ENCODE data around the gene FAM187B. TPM values are rescaled to one million over a fixed set of nuclear protein-coding genes. Genes with fewer than 3 reads are reported as not detected.

FAM187B gene
- total RNA-seq, 1 donor from 2014 or later, result not detected

GRCh38 chr19:35209646-35210045, 18.9 kb downstream of the FAM187B start:
- no peak for DNase-seq (ENCODE audit: low spot score)
- no peak overlapping the region for H3K4me3 ChIP-seq
- H3K9me3 Mint-ChIP-seq, result no peaks in the 10 kb centered on the region
- H3K4me1 ChIP-seq, result no peaks in the 10 kb centered on the region
- H3K4me1 Mint-ChIP-seq, result no peaks in the 10 kb centered on the region
- H3K27me3 Mint-ChIP-seq (ENCODE audit: insufficient read depth, low read depth), result peaks cover 5% of the 10 kb centered on the region
- H3K27ac ChIP-seq, result no peak overlapping the region
- no peak overlapping the region for H3K9ac ChIP-seq
- TF ChIP-seq EZH2 (IDR thresholded peaks at IDR 0.05) (no peak), CTCF (IDR thresholded peaks at IDR 0.05) (no peak)
- H3K27ac Mint-ChIP-seq, result no peak overlapping the region
- no peaks in the 10 kb centered on the region for H3K9me3 ChIP-seq (ENCODE audit: low read depth)
- H3K36me3 Mint-ChIP-seq, result no peaks in the 10 kb centered on the region
- H3F3A ChIP-seq (ENCODE audit: low read depth), result peaks cover 8% of the 10 kb centered on the region
- H3K4me2 ChIP-seq, result no peak overlapping the region
- no peaks in the 10 kb centered on the region for H4K20me1 ChIP-seq (ENCODE audit: low read depth)
- H3K79me2 ChIP-seq (ENCODE audit: low read depth), result no peaks in the 10 kb centered on the region
- H2AFZ ChIP-seq (replicated peaks), result no peak overlapping the region
- no peaks in the 10 kb centered on the region for H3K27me3 ChIP-seq
- no peak overlapping the region for H3K4me3 Mint-ChIP-seq
- no peaks in the 10 kb centered on the region for H3K36me3 ChIP-seq

DNA sequence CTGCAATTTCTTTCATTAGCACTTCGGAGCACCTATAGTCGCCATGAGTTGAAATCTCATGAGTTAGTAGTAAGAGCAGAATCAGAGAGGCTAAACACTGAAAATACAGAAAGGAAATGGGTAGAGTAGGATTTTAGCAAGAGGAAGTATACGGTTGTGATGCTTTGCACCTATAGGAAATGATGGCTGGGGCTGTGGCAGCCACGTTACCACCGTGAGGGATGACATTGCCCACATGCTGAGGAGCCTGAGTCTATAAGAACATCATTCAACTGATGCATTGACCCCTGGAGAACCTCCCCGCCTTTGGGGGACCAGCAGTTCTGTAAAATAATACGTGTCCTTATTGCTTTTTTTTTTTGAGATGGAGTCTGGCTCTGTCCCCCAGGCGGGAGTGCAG, 20.4 kb downstream of the FAM187B start:
- Histone ChIP-seq H3K36me3 (no peaks in the 10 kb centered on the region), H3K9me3 (ENCODE audit: low read depth) (no peaks in the 10 kb centered on the region), H3K4me1 (peaks cover 5% of the 10 kb centered on the region), H2AFZ (replicated peaks) (no peak overlapping the region), H3K27ac (no peak overlapping the region), H3K27me3 (no peaks in the 10 kb centered on the region), H3K4me2 (no peak overlapping the region), H3K4me3 (no peak overlapping the region), H3K9ac (no peak overlapping the region), H4K20me1 (ENCODE audit: low read depth) (no peaks in the 10 kb centered on the region), H3K79me2 (ENCODE audit: low read depth) (no peaks in the 10 kb centered on the region), H3F3A (ENCODE audit: low read depth) (peaks cover 17% of the 10 kb centered on the region)
- no peak for DNase-seq (ENCODE audit: low spot score)
- Mint-ChIP-seq H3K36me3 (no peaks in the 10 kb centered on the region), H3K4me3 (no peak overlapping the region), H3K4me1 (peaks cover under 1% of the 10 kb centered on the region), H3K9me3 (no peaks in the 10 kb centered on the region), H3K27me3 (ENCODE audit: insufficient read depth, low read depth) (peaks cover 5% of the 10 kb centered on the region), H3K27ac (no peak overlapping the region)
- no peak for TF ChIP-seq CTCF (IDR thresholded peaks at IDR 0.05)
- no peak for TF ChIP-seq EZH2 (IDR thresholded peaks at IDR 0.05)
- TF ChIP-seq EZH2phosphoT487 (IDR thresholded peaks at IDR 0.05), result no peak

- no peaks in the 10 kb centered on the region for H3K9me3 Mint-ChIP-seq
- H3F3A ChIP-seq (ENCODE audit: low read depth), result peaks cover 19% of the 10 kb centered on the region
- H3K9me3 ChIP-seq (ENCODE audit: low read depth), result no peaks in the 10 kb centered on the region
- peaks cover 5% of the 10 kb centered on the region for H3K27me3 Mint-ChIP-seq (ENCODE audit: insufficient read depth, low read depth)
- no peaks in the 10 kb centered on the region for H3K36me3 ChIP-seq
- no peak for TF ChIP-seq EZH2phosphoT487 (IDR thresholded peaks at IDR 0.05)
- TF ChIP-seq EZH2 (IDR thresholded peaks at IDR 0.05), result no peak
- no peak for TF ChIP-seq CTCF (IDR thresholded peaks at IDR 0.05)
- no peak overlapping the region for H3K4me3 Mint-ChIP-seq
- H3K36me3 Mint-ChIP-seq, result no peaks in the 10 kb centered on the region
- no peak overlapping the region for H2AFZ ChIP-seq (replicated peaks)
- H3K4me1 Mint-ChIP-seq, result peaks cover 3% of the 10 kb centered on the region
- no peaks in the 10 kb centered on the region for H3K79me2 ChIP-seq (ENCODE audit: low read depth)
- no peak overlapping the region for H3K4me3 ChIP-seq
- H4K20me1 ChIP-seq (ENCODE audit: low read depth), result no peaks in the 10 kb centered on the region
- H3K27ac ChIP-seq, result no peak overlapping the region
- no peak overlapping the region for H3K27ac Mint-ChIP-seq
- DNase-seq (ENCODE audit: low spot score), result no peak
- no peak overlapping the region for H3K9ac ChIP-seq
- no peak overlapping the region for H3K4me2 ChIP-seq
- no peaks in the 10 kb centered on the region for H3K27me3 ChIP-seq
- peaks cover 12% of the 10 kb centered on the region for H3K4me1 ChIP-seq
Observed at GRCh38 chr19:35207391-35207871, 21.1 kb downstream of the FAM187B start.

Data from neural progenitor cell (in vitro differentiated cells).